Measurements from ENCODE around the gene KIF2C. TPM values are rescaled to one million over a fixed set of nuclear protein-coding genes. Genes with fewer than 3 reads are reported as not detected.

KIF2C gene
- total and polyA plus RNA-seq, 2 donors (not counting 1 experiment from before 2014, with no cell fraction given), result 0.25 to 0.69 TPM

GRCh38 chr1:44805311-44806024 lies 65.8 kb downstream of the KIF2C start:
- Histone ChIP-seq H2AFZ (ENCODE audit: insufficient read depth, low read depth, low read length, poor library complexity, severe bottlenecking) (no peak overlapping the region), H3K4me2 (replicated peaks; ENCODE audit: low read depth, low read length, poor library complexity, severe bottlenecking) (no peak overlapping the region), H3K36me3 (replicated peaks in 1 of 2; ENCODE audit: control extremely low read depth in 1 of 2, control insufficient read depth in 1 of 2, extremely low read depth in 1 of 2, insufficient read depth in 2 of 2, low read length in 1 of 2) (peaks cover 0 to 21% of the 10 kb centered on the region in 2 experiments), H3K4me3 (ENCODE audit: control extremely low read depth in 1 of 5, extremely low read depth in 1 of 5, insufficient read depth in 1 of 5, low read depth in 2 of 5, low read length in 4 of 5) (no peak overlapping the region), H4K20me1 (ENCODE audit: control insufficient read depth, insufficient read depth, low read length, poor library complexity, severe bottlenecking) (no peaks in the 10 kb centered on the region), H3K9ac (ENCODE audit: low read length) (no peak overlapping the region), H3K79me2 (ENCODE audit: control insufficient read depth, insufficient read depth, low read length) (peaks cover 5% of the 10 kb centered on the region), H3K27me3 (replicated peaks in 1 of 4; ENCODE audit: control extremely low read depth in 1 of 4, control insufficient read depth in 3 of 4, insufficient read depth in 4 of 4, low read length in 3 of 4) (no peaks in the 10 kb centered on the region), H3K27ac (ENCODE audit: low read length in 2 of 2) (no peak overlapping the region), H3K4me1 (ENCODE audit: control insufficient read depth in 2 of 2, insufficient read depth in 2 of 2, low read length in 2 of 2) (peaks cover 44 to 67% of the 10 kb centered on the region in 2 donors), H3K9me3 (ENCODE audit: control extremely low read depth in 1 of 3, control insufficient read depth in 2 of 3, insufficient read depth in 1 of 3, low read length in 2 of 3) (peaks cover 0 to 3% (median 0%) of the 10 kb centered on the region in 3 donors)
- TF ChIP-seq EZH2 (IDR thresholded peaks at IDR 0.05; ENCODE audit: borderline replicate concordance, insufficient read depth, low read depth, low read length, poor library complexity, severe bottlenecking) (no peak), CTCF (IDR thresholded peaks at IDR 0.05) (no peak)
- Mint-ChIP-seq H3K27me3 (no peaks in the 10 kb centered on the region), H3K4me3 (no peak overlapping the region), H3K4me1 (peaks cover 61% of the 10 kb centered on the region), H3K9me3 (ENCODE audit: insufficient read depth) (no peaks in the 10 kb centered on the region), H3K27ac (peak overlapping the region; percentile 41)
- WGBS (ENCODE audit: insufficient coverage), result over 99% methylated on average over 16 of the region's 20 CpGs
- intact Hi-C loops (cut with micrococcal nuclease), result no loop called here
- DNase-seq (no peak), ATAC-seq (ENCODE audit: low read depth) (no peak)
- ChIA-PET POLR2A (no interaction called here), CTCF (interaction anchor here (0.6 to 1.1 kb wide), 2 partner anchors 8 to 209 kb away, joined by 3 read pairs; no protein-coding TSS in a partner anchor)

Measured in B cell (primary cell).